ENCODE data around the gene DLEC1.

The DLEC1 gene

GRCh38 chr3:38017445-38018295, 21.3 kb upstream of the DLEC1 start (continued):
- TF ChIP-seq CREB5 (CRISPR knock-in tag; IDR thresholded peaks at IDR 0.05; ENCODE audit: low read depth) (no peak), CSDC2 (CRISPR knock-in tag; IDR thresholded peaks at IDR 0.05) (no peak), RARB (CRISPR knock-in tag; IDR thresholded peaks at IDR 0.05) (no peak), ARNTL (CRISPR knock-in tag; IDR thresholded peaks at IDR 0.05; ENCODE audit: borderline replicate concordance, low read depth) (no peak), SNAI2 (CRISPR knock-in tag; IDR thresholded peaks at IDR 0.05) (no peak), OSR1 (CRISPR knock-in tag; IDR thresholded peaks at IDR 0.05) (no peak), BACH2 (CRISPR knock-in tag; IDR thresholded peaks at IDR 0.05; ENCODE audit: borderline replicate concordance) (no peak)

- no peak for ATAC-seq
These were observed 20.4 kb upstream of the DLEC1 start for GRCh38 chr3:38018296-38019266.

GRCh38 chr3:38019658-38020341, 19.2 kb upstream of the DLEC1 start:
- TF ChIP-seq TSHZ2 (CRISPR knock-in tag; IDR thresholded peaks at IDR 0.05) (no peak), CSRNP3 (CRISPR knock-in tag; IDR thresholded peaks at IDR 0.05) (no peak), ZNF8 (CRISPR knock-in tag; IDR thresholded peaks at IDR 0.05) (no peak), CREB5 (CRISPR knock-in tag; IDR thresholded peaks at IDR 0.05; ENCODE audit: low read depth) (no peak), OSR1 (CRISPR knock-in tag; IDR thresholded peaks at IDR 0.05) (no peak), ZFP30 (CRISPR knock-in tag; IDR thresholded peaks at IDR 0.05) (no peak), ZFP3 (CRISPR knock-in tag; IDR thresholded peaks at IDR 0.05) (no peak)
- ATAC-seq: no peak

More at GRCh38 chr3:38018296-38019266, 20.4 kb upstream of the DLEC1 start:
- TF ChIP-seq TSHZ2 (CRISPR knock-in tag; IDR thresholded peaks at IDR 0.05) (no peak), ZNF70 (CRISPR knock-in tag; IDR thresholded peaks at IDR 0.05) (no peak)

- no peak for ATAC-seq
- TF ChIP-seq ISL1 (CRISPR knock-in tag; IDR thresholded peaks at IDR 0.05) (no peak), ARNTL (CRISPR knock-in tag; IDR thresholded peaks at IDR 0.05; ENCODE audit: borderline replicate concordance, low read depth) (no peak), SNAI2 (CRISPR knock-in tag; IDR thresholded peaks at IDR 0.05) (no peak), ZFP30 (CRISPR knock-in tag; IDR thresholded peaks at IDR 0.05) (no peak), CSDC2 (CRISPR knock-in tag; IDR thresholded peaks at IDR 0.05) (no peak), ZFP3 (CRISPR knock-in tag; IDR thresholded peaks at IDR 0.05) (no peak), OSR1 (CRISPR knock-in tag; IDR thresholded peaks at IDR 0.05) (no peak), TOX (CRISPR knock-in tag; IDR thresholded peaks at IDR 0.05; ENCODE audit: borderline replicate concordance) (no peak), POU6F1 (CRISPR knock-in tag; IDR thresholded peaks at IDR 0.05; ENCODE audit: borderline replicate concordance, low read depth) (no peak), RARB (CRISPR knock-in tag; IDR thresholded peaks at IDR 0.05) (no peak), PATZ1 (CRISPR knock-in tag; IDR thresholded peaks at IDR 0.05; ENCODE audit: borderline replicate concordance) (no peak), ZC3H10 (CRISPR knock-in tag; IDR thresholded peaks at IDR 0.05) (no peak)
These were observed 18.7 kb upstream of the DLEC1 start for GRCh38 chr3:38020342-38020726.

Measured in SK-N-SH treated with all-trans-retinoic acid at 6 μM for 48 hours (cell line).